ENCODE data around the gene PLA2G4B. TPM values are rescaled to one million over a fixed set of nuclear protein-coding genes. Genes with fewer than 3 reads are reported as not detected.

Gene PLA2G4B
- total RNA-seq, 1 donor from 2014 or later, result 8.2 TPM

DNA sequence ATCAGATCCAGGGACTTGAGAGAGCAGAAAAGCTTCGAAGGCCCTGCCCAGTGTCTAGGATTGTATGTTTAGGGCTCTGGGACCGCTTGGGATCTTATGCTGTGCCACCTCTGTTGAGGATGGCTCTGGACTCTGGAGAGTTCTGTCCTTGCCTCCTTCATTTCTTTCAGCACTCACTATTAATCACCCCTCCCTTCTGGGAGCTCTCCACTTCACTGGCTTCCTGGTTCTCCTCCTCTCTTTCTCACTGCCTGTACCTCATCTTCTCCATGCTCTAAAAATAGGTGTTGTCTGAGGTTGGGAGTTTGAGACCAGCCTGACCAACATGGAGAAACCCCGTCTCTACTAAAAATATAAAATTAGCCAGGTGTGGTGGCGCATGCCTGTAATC lies 47.1 kb upstream of the PLA2G4B start:
- Mint-ChIP-seq H3K36me3 (ENCODE audit: low read depth) (no peaks in the 10 kb centered on the region), H3K4me1 (peaks cover 62% of the 10 kb centered on the region), H3K4me3 (no peak overlapping the region), H3K27me3 (no peaks in the 10 kb centered on the region), H3K9me3 (no peaks in the 10 kb centered on the region), H3K27ac (no peak overlapping the region)
- ChIA-PET POLR2A (no interaction called here), CTCF (interaction anchor here (1.8 to 4.2 kb wide), 2 partner anchors 18 to 20 kb away, joined by 6 to 18 read pairs; partner anchors contain the start of gene MAPKBP1)
- intact Hi-C loops (cut with micrococcal nuclease), result no loop called here
- TF ChIP-seq, protein P1, sequence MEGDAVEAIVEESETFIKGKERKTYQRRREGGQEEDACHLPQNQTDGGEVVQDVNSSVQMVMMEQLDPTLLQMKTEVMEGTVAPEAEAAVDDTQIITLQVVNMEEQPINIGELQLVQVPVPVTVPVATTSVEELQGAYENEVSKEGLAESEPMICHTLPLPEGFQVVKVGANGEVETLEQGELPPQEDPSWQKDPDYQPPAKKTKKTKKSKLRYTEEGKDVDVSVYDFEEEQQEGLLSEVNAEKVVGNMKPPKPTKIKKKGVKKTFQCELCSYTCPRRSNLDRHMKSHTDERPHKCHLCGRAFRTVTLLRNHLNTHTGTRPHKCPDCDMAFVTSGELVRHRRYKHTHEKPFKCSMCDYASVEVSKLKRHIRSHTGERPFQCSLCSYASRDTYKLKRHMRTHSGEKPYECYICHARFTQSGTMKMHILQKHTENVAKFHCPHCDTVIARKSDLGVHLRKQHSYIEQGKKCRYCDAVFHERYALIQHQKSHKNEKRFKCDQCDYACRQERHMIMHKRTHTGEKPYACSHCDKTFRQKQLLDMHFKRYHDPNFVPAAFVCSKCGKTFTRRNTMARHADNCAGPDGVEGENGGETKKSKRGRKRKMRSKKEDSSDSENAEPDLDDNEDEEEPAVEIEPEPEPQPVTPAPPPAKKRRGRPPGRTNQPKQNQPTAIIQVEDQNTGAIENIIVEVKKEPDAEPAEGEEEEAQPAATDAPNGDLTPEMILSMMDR (IDR thresholded peaks at IDR 0.05), result no peak
- ATAC-seq (ENCODE audit: low read depth) (no peak), DNase-seq (no peak)

DNA sequence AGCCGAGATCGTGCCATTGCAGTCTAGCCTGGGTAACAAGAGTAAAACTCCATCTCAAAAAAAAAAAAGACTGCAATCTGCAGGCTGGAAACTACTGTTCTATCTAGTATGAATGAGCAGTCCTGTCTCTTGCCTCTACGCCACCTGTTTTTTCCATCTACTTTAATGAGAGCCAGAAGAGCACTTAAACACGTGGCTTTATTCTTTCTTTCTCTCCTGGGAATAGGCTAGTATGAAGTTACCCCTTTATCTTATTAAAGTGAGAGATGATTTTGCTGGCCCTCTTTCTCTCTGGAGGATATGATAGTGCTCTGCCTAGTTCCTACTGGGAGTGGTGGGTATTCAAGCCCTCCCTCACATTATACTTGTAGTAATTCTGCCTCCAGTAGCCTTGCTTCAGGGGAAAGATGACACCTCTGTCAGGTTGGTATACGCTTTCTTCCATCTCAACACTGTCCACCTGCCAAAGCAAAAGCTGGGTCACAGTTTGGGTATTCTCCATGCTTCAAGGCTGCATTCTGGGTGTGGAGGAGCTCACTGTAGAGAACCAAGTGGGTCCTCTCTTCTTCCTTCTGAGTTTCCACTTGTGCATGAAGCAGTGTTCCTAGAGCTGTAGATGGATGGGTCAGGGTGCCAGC lies 46.5 kb upstream of the PLA2G4B start:
- H3K4me3 Mint-ChIP-seq, result no peak overlapping the region
- no peaks in the 10 kb centered on the region for H3K9me3 Mint-ChIP-seq
- CTCF ChIA-PET, result interaction anchor here (0.9 to 4.2 kb wide), 3 partner anchors 14 to 19 kb away, joined by 3 to 18 read pairs (median 6); partner anchors contain the start of gene MAPKBP1
- H3K27ac Mint-ChIP-seq, result no peak overlapping the region
- no peak for DNase-seq
- intact Hi-C loops (cut with micrococcal nuclease), result no loop called here
- TF ChIP-seq, protein P1 (IDR thresholded peaks at IDR 0.05), result no peak
- H3K4me1 Mint-ChIP-seq, result peaks cover 65% of the 10 kb centered on the region
- POLR2A ChIA-PET, result no interaction called here
- no peaks in the 10 kb centered on the region for H3K36me3 Mint-ChIP-seq (ENCODE audit: low read depth)
- no peak for ATAC-seq (ENCODE audit: low read depth)
- no peaks in the 10 kb centered on the region for H3K27me3 Mint-ChIP-seq

DNA sequence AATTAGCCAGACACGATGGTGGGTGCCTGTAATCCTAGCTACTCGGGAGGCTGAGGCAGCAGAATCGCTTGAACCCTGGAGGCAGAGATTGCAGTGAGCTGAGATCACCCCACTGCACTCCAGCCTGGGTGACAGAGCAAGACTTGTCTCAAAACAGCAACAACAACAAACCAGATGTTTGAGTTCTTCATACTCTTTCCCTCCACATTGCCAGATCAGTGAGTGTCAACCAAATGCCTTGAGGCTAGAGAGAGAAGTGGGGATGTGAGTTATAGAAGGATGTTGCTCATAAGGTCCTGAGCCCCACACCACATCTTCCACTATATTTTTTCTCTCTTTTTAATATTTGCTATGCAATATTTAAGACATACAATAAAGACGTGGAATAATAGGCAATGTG lies 44.6 kb upstream of the PLA2G4B start:
- Mint-ChIP-seq H3K4me3 (no peak overlapping the region), H3K27me3 (no peaks in the 10 kb centered on the region), H3K27ac (no peak overlapping the region), H3K4me1 (peaks cover 64% of the 10 kb centered on the region), H3K9me3 (no peaks in the 10 kb centered on the region), H3K36me3 (ENCODE audit: low read depth) (peaks cover 7% of the 10 kb centered on the region)
- intact Hi-C loops (cut with micrococcal nuclease), result no loop called here
- ATAC-seq (ENCODE audit: low read depth), result no peak
- ChIA-PET CTCF (interaction anchor here (1.4 to 2.3 kb wide), 2 partner anchors 16 to 20 kb away, joined by 3 to 8 read pairs; partner anchors contain the start of gene MAPKBP1), POLR2A (interaction anchor here (2.1 kb wide), 1 partner anchor 20 kb away, joined by 4 read pairs; the partner anchor contains the start of gene MAPKBP1)
- TF ChIP-seq, protein P1 (IDR thresholded peaks at IDR 0.05), result no peak
- DNase-seq, result no peak

DNA sequence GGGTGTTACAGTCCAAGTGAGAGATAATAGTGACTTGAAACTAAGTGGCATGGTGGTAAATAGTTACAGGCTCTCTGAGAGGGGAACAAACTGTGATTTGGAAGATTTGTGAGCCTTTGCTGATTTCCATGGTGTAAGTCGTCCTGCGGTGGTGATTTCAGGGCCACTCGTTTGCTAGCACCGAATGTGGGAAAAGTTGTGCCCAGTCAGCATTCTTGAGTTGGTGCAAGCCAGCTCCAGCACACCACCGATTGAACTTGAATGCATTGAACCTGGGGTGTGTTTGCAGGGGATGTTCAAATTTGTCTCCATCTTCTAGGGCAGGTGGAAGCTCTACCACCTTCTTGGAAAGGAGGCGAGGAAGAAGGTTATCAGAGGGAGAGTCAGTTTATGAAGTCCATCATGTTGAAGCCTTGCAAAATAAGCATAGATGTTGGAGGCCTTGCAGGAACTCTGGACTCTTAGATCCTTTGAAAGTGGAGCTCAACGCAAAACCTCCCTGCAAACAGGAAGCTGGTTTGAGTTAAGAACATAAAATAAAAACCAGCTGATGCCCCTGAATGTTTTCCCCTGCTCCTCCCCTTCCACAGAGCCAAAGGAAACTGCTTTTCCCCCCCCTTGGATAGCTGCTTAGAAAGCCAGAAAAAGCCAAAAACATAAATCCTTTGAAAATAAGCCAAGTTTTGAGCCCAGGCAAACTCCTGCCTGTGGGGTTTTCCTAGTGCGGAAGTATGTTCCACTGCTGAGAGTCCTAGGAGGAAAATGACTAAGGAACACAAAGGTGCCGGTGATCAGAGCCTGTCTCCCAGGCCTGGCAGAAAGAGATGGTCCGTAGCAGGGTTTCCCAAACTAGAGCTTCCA lies 42.4 kb upstream of the PLA2G4B start:
- CTCF ChIA-PET, result interaction anchor here (1.3 to 1.4 kb wide), 2 partner anchors 22 to 23 kb away, joined by 3 read pairs; partner anchors contain the start of gene MAPKBP1
- H3K4me3 Mint-ChIP-seq, result no peak overlapping the region
- H3K27ac Mint-ChIP-seq, result no peak overlapping the region
- H3K9me3 Mint-ChIP-seq, result no peaks in the 10 kb centered on the region
- peaks cover 25% of the 10 kb centered on the region for H3K36me3 Mint-ChIP-seq (ENCODE audit: low read depth)
- DNase-seq, result no peak
- H3K27me3 Mint-ChIP-seq, result no peaks in the 10 kb centered on the region
- TF ChIP-seq, protein P1 (IDR thresholded peaks at IDR 0.05), result no peak
- POLR2A ChIA-PET, result interaction anchor here (0.6 to 2.1 kb wide), 2 partner anchors 9 to 22 kb away, joined by 4 to 6 read pairs; partner anchors contain the start of gene MAPKBP1
- ATAC-seq (ENCODE audit: low read depth), result no peak
- intact Hi-C loops (cut with micrococcal nuclease), result no loop called here
- peaks cover 52% of the 10 kb centered on the region for H3K4me1 Mint-ChIP-seq
